ENCODE results near the gene IRX5.

GRCh38 chr16:54965464-54965863, 34.8 kb downstream of the IRX5 start:
- TF ChIP-seq, protein P1, sequence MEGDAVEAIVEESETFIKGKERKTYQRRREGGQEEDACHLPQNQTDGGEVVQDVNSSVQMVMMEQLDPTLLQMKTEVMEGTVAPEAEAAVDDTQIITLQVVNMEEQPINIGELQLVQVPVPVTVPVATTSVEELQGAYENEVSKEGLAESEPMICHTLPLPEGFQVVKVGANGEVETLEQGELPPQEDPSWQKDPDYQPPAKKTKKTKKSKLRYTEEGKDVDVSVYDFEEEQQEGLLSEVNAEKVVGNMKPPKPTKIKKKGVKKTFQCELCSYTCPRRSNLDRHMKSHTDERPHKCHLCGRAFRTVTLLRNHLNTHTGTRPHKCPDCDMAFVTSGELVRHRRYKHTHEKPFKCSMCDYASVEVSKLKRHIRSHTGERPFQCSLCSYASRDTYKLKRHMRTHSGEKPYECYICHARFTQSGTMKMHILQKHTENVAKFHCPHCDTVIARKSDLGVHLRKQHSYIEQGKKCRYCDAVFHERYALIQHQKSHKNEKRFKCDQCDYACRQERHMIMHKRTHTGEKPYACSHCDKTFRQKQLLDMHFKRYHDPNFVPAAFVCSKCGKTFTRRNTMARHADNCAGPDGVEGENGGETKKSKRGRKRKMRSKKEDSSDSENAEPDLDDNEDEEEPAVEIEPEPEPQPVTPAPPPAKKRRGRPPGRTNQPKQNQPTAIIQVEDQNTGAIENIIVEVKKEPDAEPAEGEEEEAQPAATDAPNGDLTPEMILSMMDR (IDR thresholded peaks at IDR 0.05) = no peak
- TF ChIP-seq POLR2A (IDR thresholded peaks at IDR 0.05) (no peak), POLR2AphosphoS5 (IDR thresholded peaks at IDR 0.05) (no peak)
